Upper lobe of left lung (tissue), 6 donors: ENCODE data around the gene TEX10. TPM values are rescaled to one million over a fixed set of nuclear protein-coding genes. Genes with fewer than 3 reads are reported as not detected.
A peak's percentile ranks its signal among the peaks of the same experiment; 100 is the strongest.

Experiments used
- ATAC-seq, 2 donors: fragments of 200-7000 bp; cut with Tn5 transposase; one replicate each; pipeline ENCODE4 v1.9.1; 2022; ENCODE audit warnings: mild to moderate bottlenecking in 2 of 2, moderate library complexity in 2 of 2; ENCODE audit not compliant: low FRiP score in 2 of 2
- DNase-seq, 2 donors: peaks; one replicate each; pipeline ENCODE4 v3.0.0-alpha.2; 2019 to 2020
- H3K27ac ChIP-seq, 4 donors: fragments of 200-600 bp; sonication (generic); one replicate each; pipeline ENCODE4 v1.5.1; 2016 to 2019
- H3K27me3 ChIP-seq, 4 donors: fragments of 200-600 bp; sonication (generic); one replicate each; pipeline ENCODE4 v1.5.1; 2017 to 2019
- H3K36me3 ChIP-seq, 4 donors: fragments of 200-600 bp; sonication (generic); one replicate each; pipeline ENCODE4 v1.5.1; 2016 to 2019
- H3K4me1 ChIP-seq, 4 donors: fragments of 200-600 bp; sonication (generic); one replicate each; pipeline ENCODE4 v1.5.1; 2018 to 2019
- H3K4me3 ChIP-seq, 4 donors: fragments of 200-600 bp; sonication (generic); one replicate each; pipeline ENCODE4 v1.5.1; 2017 to 2019; ENCODE audit warnings: mild to moderate bottlenecking in 2 of 4, moderate library complexity in 1 of 4
- H3K9me3 ChIP-seq, 4 donors: fragments of 200-600 bp; sonication (generic); one replicate each; pipeline ENCODE4 v1.5.1; 2018 to 2019
- CTCF ChIP-seq, 6 experiments: fragments of 450-650 bp in 4 of 6; fragments of 200-600 bp in 2 of 6; sonication (generic) in 2 of 6; IDR thresholded peaks; one replicate each; pipeline ENCODE4 v1.5.1; 2016 to 2019; ENCODE audit warnings: antibody characterized with exemption in 6 of 6
- EP300 ChIP-seq, 4 donors: sonication (generic); formaldehyde crosslinking; IDR thresholded peaks; one replicate each; pipeline ENCODE4 v1.5.1; 2017; ENCODE audit warnings: antibody characterized with exemption in 4 of 4, control low read depth in 2 of 4
- POLR2A ChIP-seq, 4 donors: fragments of 450-650 bp; IDR thresholded peaks; one replicate each; pipeline ENCODE4 v1.5.1; 2016 to 2017; ENCODE audit warnings: antibody characterized with exemption in 4 of 4, mild to moderate bottlenecking in 2 of 4
- POLR2AphosphoS5 ChIP-seq, 2 donors: sonication (generic); formaldehyde crosslinking; IDR thresholded peaks; one replicate each; pipeline ENCODE4 v1.5.1; 2017; ENCODE audit warnings: antibody characterized with exemption in 2 of 2
- WGBS, 2 donors: methylation state at CpG; one replicate each; pipeline ENCODE4 v1.1.5; 2017 to 2018; 5-methylcytosine and 5-hydroxymethylcytosine counted together
- total RNA-seq, 6 donors: library from RNA; depleted of rRNA in 4 of 6; stranded (reverse); fragments of >200 nt in 4 of 6; gene quantifications; one replicate each; pipeline versions ENCODE4 v1.1.0 to v1.2.1, GENCODE V29; 2016 to 2021
- donor health status: DM: no; HTN: no; CAD: no; lungs with moderate emphysema.
- donor health status: DM: no; HTN: yes; CAD: no; lungs with severe emphysema.

TEX10 gene
- total RNA-seq, 6 donors from 2014 or later, result 6.2 to 17.3 (median 13.0) TPM

GRCh38 chr9:100296407-100296806, 56.3 kb downstream of the TEX10 start:
- Histone ChIP-seq H3K9me3 (no peaks in the 10 kb centered on the region), H3K27me3 (no peaks in the 10 kb centered on the region), H3K36me3 (peaks cover 8 to 81% (median 29%) of the 10 kb centered on the region in 4 donors), H3K4me1 (no peaks in the 10 kb centered on the region), H3K4me3 (no peak overlapping the region), H3K27ac (no peak overlapping the region)
- DNase-seq, result no peak
- WGBS, 2 donors, result 76 to 86% methylated on average over 4 of the region's 4 CpGs
- no peak for ATAC-seq
- TF ChIP-seq EP300 (IDR thresholded peaks at IDR 0.05) (no peak), POLR2A (IDR thresholded peaks at IDR 0.05) (no peak), POLR2AphosphoS5 (IDR thresholded peaks at IDR 0.05) (no peak), CTCF (IDR thresholded peaks at IDR 0.05) (no peak)

GRCh38 chr9:100295240-100295639, 57.5 kb downstream of the TEX10 start:
- H3K4me3 ChIP-seq, result no peak overlapping the region
- TF ChIP-seq POLR2AphosphoS5 (IDR thresholded peaks at IDR 0.05), result no peak
- no peak for TF ChIP-seq CTCF (IDR thresholded peaks at IDR 0.05)
- TF ChIP-seq POLR2A (IDR thresholded peaks at IDR 0.05), result no peak
- no peak for TF ChIP-seq EP300 (IDR thresholded peaks at IDR 0.05)
- no peaks in the 10 kb centered on the region for H3K4me1 ChIP-seq
- DNase-seq (no peak), ATAC-seq (no peak)
- no peaks in the 10 kb centered on the region for H3K9me3 ChIP-seq
- H3K36me3 ChIP-seq, result peaks cover 8 to 78% (median 26%) of the 10 kb centered on the region in 4 donors
- H3K27me3 ChIP-seq, result no peaks in the 10 kb centered on the region
- WGBS, 2 donors, result 88 to 94% methylated on average over 2 of the region's 2 CpGs
- no peak overlapping the region for H3K27ac ChIP-seq

GRCh38 chr9:100294806-100295205, 57.9 kb downstream of the TEX10 start:
- DNase-seq (no peak), ATAC-seq (no peak)
- no peak overlapping the region for H3K27ac ChIP-seq
- no peak overlapping the region for H3K4me3 ChIP-seq
- 79 to 81% methylated on average over 6 of the region's 6 CpGs for WGBS, 2 donors
- H3K9me3 ChIP-seq, result no peaks in the 10 kb centered on the region
- no peak for TF ChIP-seq POLR2A (IDR thresholded peaks at IDR 0.05)
- no peak for TF ChIP-seq POLR2AphosphoS5 (IDR thresholded peaks at IDR 0.05)
- no peak for TF ChIP-seq CTCF (IDR thresholded peaks at IDR 0.05)
- TF ChIP-seq EP300 (IDR thresholded peaks at IDR 0.05), result no peak
- peaks cover 8 to 80% (median 26%) of the 10 kb centered on the region in 4 donors for H3K36me3 ChIP-seq
- H3K4me1 ChIP-seq, result no peaks in the 10 kb centered on the region
- no peaks in the 10 kb centered on the region for H3K27me3 ChIP-seq

GRCh38 chr9:100294341-100294740, 58.4 kb downstream of the TEX10 start:
- H3K27me3 ChIP-seq, result no peaks in the 10 kb centered on the region
- no peak for TF ChIP-seq CTCF (IDR thresholded peaks at IDR 0.05)
- no peak for TF ChIP-seq POLR2A (IDR thresholded peaks at IDR 0.05)
- no peaks in the 10 kb centered on the region for H3K9me3 ChIP-seq
- DNase-seq, result no peak
- no peak for ATAC-seq
- peaks cover 8 to 79% (median 28%) of the 10 kb centered on the region in 4 donors for H3K36me3 ChIP-seq
- WGBS, 2 donors, result 78 to 81% methylated on average over 3 of the region's 3 CpGs
- no peaks in the 10 kb centered on the region for H3K4me1 ChIP-seq
- H3K4me3 ChIP-seq, result no peak overlapping the region
- no peak overlapping the region for H3K27ac ChIP-seq

GRCh38 chr9:100292414-100292813, 60.3 kb downstream of the TEX10 start:
- no peaks in the 10 kb centered on the region for H3K9me3 ChIP-seq
- H3K27me3 ChIP-seq, result no peaks in the 10 kb centered on the region
- DNase-seq, result peak in 1 of 2 donors; percentile 36
- TF ChIP-seq CTCF (IDR thresholded peaks at IDR 0.05) (no peak), POLR2AphosphoS5 (IDR thresholded peaks at IDR 0.05) (no peak), EP300 (IDR thresholded peaks at IDR 0.05) (no peak), POLR2A (IDR thresholded peaks at IDR 0.05) (no peak)
- no peak overlapping the region for H3K27ac ChIP-seq
- no peak overlapping the region for H3K4me3 ChIP-seq
- WGBS, 2 donors, result 97 to 100% methylated on average over 8 to 13 of the region's 13 CpGs
- no peak for ATAC-seq
- no peaks in the 10 kb centered on the region for H3K4me1 ChIP-seq
- H3K36me3 ChIP-seq, result peaks cover 8 to 82% (median 29%) of the 10 kb centered on the region in 4 donors
